GM21447 (cell line): Measurements from ENCODE around the gene CBX4.

Experiments used
- ATAC-seq: cut with Tn5 transposase; IDR thresholded peaks from one replicate; pipeline ENCODE4 v1.9.1; 2021; ENCODE audit not compliant: unreplicated experiment

CBX4 gene

GRCh38 chr17:79814127-79814973, 24.9 kb downstream of the CBX4 start:
- no peak for ATAC-seq

GRCh38 chr17:79813297-79814126, 25.7 kb downstream of the CBX4 start:
- ATAC-seq = no peak

- ATAC-seq = no peak
Measured at GRCh38 chr17:79812353-79813258, 26.6 kb downstream of the CBX4 start.

GRCh38 chr17:79811868-79812352, 27.3 kb downstream of the CBX4 start:
- ATAC-seq = no peak

- ATAC-seq = no peak
Measured at GRCh38 chr17:79811011-79811867, 28.0 kb downstream of the CBX4 start.

- peak; percentile 64 for ATAC-seq
Measured at GRCh38 chr17:79810130-79811010, 28.9 kb downstream of the CBX4 start.

GRCh38 chr17:79809530-79810129, 29.6 kb downstream of the CBX4 start:
- ATAC-seq = no peak

GRCh38 chr17:79808763-79809529, 30.3 kb downstream of the CBX4 start:
- ATAC-seq = no peak

GRCh38 chr17:79806863-79807720, 32.1 kb downstream of the CBX4 start:
- no peak for ATAC-seq

GRCh38 chr17:79806446-79806760, 32.8 kb downstream of the CBX4 start:
- ATAC-seq = no peak

GRCh38 chr17:79804856-79805696, 34.2 kb downstream of the CBX4 start:
- no peak for ATAC-seq

- peak; percentile 63 for ATAC-seq
Measured at GRCh38 chr17:79803997-79804855, 35.0 kb downstream of the CBX4 start.

- ATAC-seq = no peak
Measured at GRCh38 chr17:79803421-79803996, 35.7 kb downstream of the CBX4 start.

GRCh38 chr17:79802736-79803420, 36.4 kb downstream of the CBX4 start:
- ATAC-seq = no peak
